ENCODE results near the gene ZMIZ1. TPM values are rescaled to one million over a fixed set of nuclear protein-coding genes. Genes with fewer than 3 reads are reported as not detected.
A peak's percentile ranks its signal among the peaks of the same experiment; 100 is the strongest.

Gene ZMIZ1
- total and polyA plus RNA-seq, 9 donors = 16.3 to 55.7 (median 38.1) TPM

GRCh38 chr10:79346388-79347225 lies 277.8 kb downstream of the ZMIZ1 start:
- DNase-seq = no peak
- Histone ChIP-seq H3K36me3 (ENCODE audit: control insufficient read depth, insufficient read depth, low read length) (peaks cover 30% of the 10 kb centered on the region), H3K27me3 (ENCODE audit: control insufficient read depth, insufficient read depth, low read length) (peaks cover 2% of the 10 kb centered on the region), H3K4me1 (ENCODE audit: control insufficient read depth, insufficient read depth, low read length) (peaks cover 22% of the 10 kb centered on the region), H3K9me3 (replicated peaks; ENCODE audit: control insufficient read depth, low read depth, low read length) (no peaks in the 10 kb centered on the region), H3K27ac (ENCODE audit: low read length) (no peak overlapping the region), H3K4me3 (ENCODE audit: low read length) (no peak overlapping the region)
- 66% methylated on average over 8 of the region's 12 CpGs for WGBS (ENCODE audit: insufficient coverage)

GRCh38 chr10:79347226-79347893 lies 278.6 kb downstream of the ZMIZ1 start, which contains the start of gene PPIF:
Gene PPIF (plus strand): TSS chr10:79347469. CDS start chr10:79347549, 80 bp downstream.
- Histone ChIP-seq H3K9me3 (replicated peaks; ENCODE audit: control insufficient read depth, low read depth, low read length) (no peaks in the 10 kb centered on the region), H3K4me1 (ENCODE audit: control insufficient read depth, insufficient read depth, low read length) (peaks cover 22% of the 10 kb centered on the region), H3K36me3 (ENCODE audit: control insufficient read depth, insufficient read depth, low read length) (peaks cover 37% of the 10 kb centered on the region), H3K4me3 (ENCODE audit: low read length) (peak within 1 kb of the TSS; percentile 80), H3K27ac (ENCODE audit: low read length) (peak within 1 kb of the TSS; percentile 45), H3K27me3 (ENCODE audit: control insufficient read depth, insufficient read depth, low read length) (peaks cover 2% of the 10 kb centered on the region)
- peak; percentile 96 for DNase-seq
- WGBS (ENCODE audit: insufficient coverage) = under 1% methylated on average over 69 of the region's 77 CpGs

- Histone ChIP-seq H3K27ac (ENCODE audit: low read length) (peak overlapping the region; percentile 45), H3K9me3 (replicated peaks; ENCODE audit: control insufficient read depth, low read depth, low read length) (no peaks in the 10 kb centered on the region), H3K36me3 (ENCODE audit: control insufficient read depth, insufficient read depth, low read length) (peaks cover 44% of the 10 kb centered on the region), H3K4me3 (ENCODE audit: low read length) (peak overlapping the region; percentile 80), H3K27me3 (ENCODE audit: control insufficient read depth, insufficient read depth, low read length) (peaks cover 2% of the 10 kb centered on the region), H3K4me1 (ENCODE audit: control insufficient read depth, insufficient read depth, low read length) (peaks cover 22% of the 10 kb centered on the region)
- DNase-seq = peak; percentile 76
- WGBS (ENCODE audit: insufficient coverage) = under 1% methylated on average over 31 of the region's 34 CpGs
Observed at GRCh38 chr10:79347894-79348639, 279.3 kb downstream of the ZMIZ1 start.

- Histone ChIP-seq H3K4me1 (ENCODE audit: control insufficient read depth, insufficient read depth, low read length) (peaks cover 22% of the 10 kb centered on the region), H3K36me3 (ENCODE audit: control insufficient read depth, insufficient read depth, low read length) (peaks cover 50% of the 10 kb centered on the region), H3K27me3 (ENCODE audit: control insufficient read depth, insufficient read depth, low read length) (peaks cover 2% of the 10 kb centered on the region), H3K9me3 (replicated peaks; ENCODE audit: control insufficient read depth, low read depth, low read length) (no peaks in the 10 kb centered on the region), H3K4me3 (ENCODE audit: low read length) (peak overlapping the region; percentile 80), H3K27ac (ENCODE audit: low read length) (peak overlapping the region; percentile 45)
- DNase-seq = no peak
- 100% methylated on average over 1 of the region's 3 CpGs for WGBS (ENCODE audit: insufficient coverage)
Observed at GRCh38 chr10:79348640-79348988, 279.8 kb downstream of the ZMIZ1 start.

GRCh38 chr10:79349072-79349491 lies 280.3 kb downstream of the ZMIZ1 start:
- Histone ChIP-seq H3K9me3 (replicated peaks; ENCODE audit: control insufficient read depth, low read depth, low read length) (no peaks in the 10 kb centered on the region), H3K36me3 (ENCODE audit: control insufficient read depth, insufficient read depth, low read length) (peaks cover 54% of the 10 kb centered on the region), H3K27ac (ENCODE audit: low read length) (no peak overlapping the region), H3K4me3 (ENCODE audit: low read length) (no peak overlapping the region), H3K4me1 (ENCODE audit: control insufficient read depth, insufficient read depth, low read length) (peaks cover 22% of the 10 kb centered on the region), H3K27me3 (ENCODE audit: control insufficient read depth, insufficient read depth, low read length) (no peaks in the 10 kb centered on the region)
- 83% methylated on average over 4 of the region's 6 CpGs for WGBS (ENCODE audit: insufficient coverage)
- no peak for DNase-seq

- 90% methylated on average over 5 of the region's 6 CpGs for WGBS (ENCODE audit: insufficient coverage)
- H3K9me3 ChIP-seq (replicated peaks; ENCODE audit: control insufficient read depth, low read depth, low read length) = no peaks in the 10 kb centered on the region
- H3K4me3 ChIP-seq (ENCODE audit: low read length) = no peak overlapping the region
- DNase-seq = no peak
- no peak overlapping the region for H3K27ac ChIP-seq (ENCODE audit: low read length)
- H3K27me3 ChIP-seq (ENCODE audit: control insufficient read depth, insufficient read depth, low read length) = no peaks in the 10 kb centered on the region
- peaks cover 62% of the 10 kb centered on the region for H3K36me3 ChIP-seq (ENCODE audit: control insufficient read depth, insufficient read depth, low read length)
- peaks cover 22% of the 10 kb centered on the region for H3K4me1 ChIP-seq (ENCODE audit: control insufficient read depth, insufficient read depth, low read length)
Observed at GRCh38 chr10:79349766-79350406, 281.1 kb downstream of the ZMIZ1 start.

- Histone ChIP-seq H3K4me3 (ENCODE audit: low read length) (no peak overlapping the region), H3K9me3 (replicated peaks; ENCODE audit: control insufficient read depth, low read depth, low read length) (no peaks in the 10 kb centered on the region), H3K27me3 (ENCODE audit: control insufficient read depth, insufficient read depth, low read length) (no peaks in the 10 kb centered on the region), H3K36me3 (ENCODE audit: control insufficient read depth, insufficient read depth, low read length) (peaks cover 63% of the 10 kb centered on the region), H3K4me1 (ENCODE audit: control insufficient read depth, insufficient read depth, low read length) (peaks cover 22% of the 10 kb centered on the region), H3K27ac (ENCODE audit: low read length) (no peak overlapping the region)
- WGBS (ENCODE audit: insufficient coverage) = 90% methylated on average over 19 of the region's 21 CpGs
- DNase-seq = no peak
Observed at GRCh38 chr10:79350407-79351154, 281.8 kb downstream of the ZMIZ1 start.

- H3K27me3 ChIP-seq (ENCODE audit: control insufficient read depth, insufficient read depth, low read length) = no peaks in the 10 kb centered on the region
- 96% methylated on average over 10 of the region's 13 CpGs for WGBS (ENCODE audit: insufficient coverage)
- H3K36me3 ChIP-seq (ENCODE audit: control insufficient read depth, insufficient read depth, low read length) = peaks cover 63% of the 10 kb centered on the region
- no peak overlapping the region for H3K27ac ChIP-seq (ENCODE audit: low read length)
- no peak for DNase-seq
- H3K4me1 ChIP-seq (ENCODE audit: control insufficient read depth, insufficient read depth, low read length) = peaks cover 22% of the 10 kb centered on the region
- H3K4me3 ChIP-seq (ENCODE audit: low read length) = no peak overlapping the region
- H3K9me3 ChIP-seq (replicated peaks; ENCODE audit: control insufficient read depth, low read depth, low read length) = no peaks in the 10 kb centered on the region
Observed at GRCh38 chr10:79351332-79351731, 282.6 kb downstream of the ZMIZ1 start.
